ENCODE results near the gene NIPAL4. TPM values are rescaled to one million over a fixed set of nuclear protein-coding genes. Genes with fewer than 3 reads are reported as not detected.
A peak's percentile ranks its signal among the peaks of the same experiment; 100 is the strongest.
"Not testable (repeated sequence)": the region's sequence is repeated elsewhere in the genome, so short reads cannot be mapped to it uniquely, and the experiment has no call there.

NIPAL4 gene
- polyA plus RNA-seq (ENCODE audit: insufficient read length in 4 of 4): 1 to 10 TPM in 1 of 4 donors, under 1 TPM in 3; 0.22 to 1.8 (median 0.63) TPM

DNA sequence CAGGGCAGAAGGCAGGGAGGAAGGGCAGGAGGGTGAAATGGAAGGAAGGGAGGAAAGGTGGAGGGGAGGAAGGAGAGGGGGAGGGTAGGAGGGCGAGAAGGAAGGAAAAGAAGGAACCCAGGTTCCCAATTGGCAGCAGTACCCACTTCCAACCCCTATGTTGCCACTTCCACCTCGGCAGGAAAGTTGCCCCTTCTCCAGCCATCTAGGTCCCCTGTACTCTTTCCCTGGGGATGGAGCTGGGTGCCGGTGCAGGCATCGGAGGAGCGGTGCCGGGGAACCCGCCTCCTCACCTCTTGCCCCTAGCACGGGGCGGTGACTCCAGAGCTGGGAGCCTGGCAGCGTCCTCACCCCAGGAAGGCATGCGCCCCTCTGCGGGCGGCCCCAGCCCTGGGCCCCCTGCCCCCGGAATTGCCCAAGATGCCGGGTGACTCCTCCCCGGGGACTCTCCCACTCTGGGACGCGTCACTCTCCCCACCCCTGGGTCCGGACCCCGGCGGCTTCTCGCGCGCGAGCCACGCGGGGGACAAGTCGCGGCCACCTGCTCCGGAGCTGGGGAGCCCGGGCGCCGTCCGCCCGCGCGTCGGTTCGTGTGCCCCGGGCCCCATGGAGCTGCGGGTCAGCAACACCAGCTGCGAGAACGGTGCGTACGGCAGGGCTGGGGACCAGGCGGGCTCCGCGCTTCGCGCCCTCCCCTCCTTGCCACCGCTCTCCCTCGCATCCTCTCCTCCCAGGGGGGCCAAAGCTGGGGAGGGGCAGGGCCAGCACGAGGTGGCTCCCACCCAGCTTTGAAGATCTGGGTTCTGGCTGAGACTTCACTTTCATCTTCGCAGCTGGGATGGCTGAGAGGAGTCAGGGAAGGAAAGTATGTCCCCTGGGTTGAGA lies at the start of gene NIPAL4:
Gene NIPAL4 (plus strand): TSS at position 499 of the 885 bp plus-strand sequence. CDS start 108 bp downstream, at position 607.
- no peak for DNase-seq (ENCODE audit: low read depth in 4 of 4, low spot score in 3 of 4)

DNA sequence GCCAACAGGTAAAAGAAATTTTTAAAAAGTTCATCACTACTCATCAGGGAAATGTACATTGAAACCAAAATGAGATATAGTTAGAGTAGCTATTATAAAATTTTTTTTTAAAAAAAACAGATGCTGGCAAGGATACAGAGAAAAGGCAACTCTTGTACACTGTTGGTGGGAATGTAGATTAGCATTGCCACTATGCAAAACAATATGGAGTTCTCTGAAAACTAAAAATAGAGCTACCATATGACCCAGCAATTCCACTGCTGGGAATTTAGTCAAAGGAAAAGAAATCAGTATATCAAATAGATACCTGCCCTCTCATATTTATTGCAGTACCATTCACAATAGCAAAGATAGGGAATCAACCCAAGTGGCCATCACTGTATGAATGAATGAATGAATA lies 44.2 kb upstream of the NIPAL4 start:
- no peak for DNase-seq (ENCODE audit: low read depth in 4 of 4, low spot score in 3 of 4)

DNA sequence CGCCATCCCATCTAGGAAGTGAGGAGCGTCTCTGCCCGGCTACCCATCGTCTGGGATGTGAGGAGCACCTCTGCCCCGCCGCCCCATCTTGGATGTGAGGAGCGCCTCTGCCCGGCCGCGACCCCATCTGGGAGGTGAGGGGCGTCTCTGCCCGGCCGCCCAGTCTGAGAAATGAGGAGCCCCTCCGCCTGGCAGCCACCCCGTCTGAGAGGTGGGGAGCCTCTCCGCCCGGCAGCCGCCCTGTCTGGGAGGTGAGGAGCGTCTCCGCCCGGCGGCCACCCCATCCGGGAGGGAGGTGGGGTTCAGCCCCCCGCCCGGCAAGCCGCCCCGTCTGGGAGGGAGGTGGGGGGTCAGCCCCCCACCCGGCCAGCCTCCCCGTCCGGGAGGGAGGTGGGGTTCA lies 40.5 kb upstream of the NIPAL4 start:
- not testable (repeated sequence) for DNase-seq (ENCODE audit: low read depth in 4 of 4, low spot score in 3 of 4)

- not testable (repeated sequence) for DNase-seq (ENCODE audit: low read depth in 4 of 4, low spot score in 3 of 4)
These were observed 30.1 kb upstream of the NIPAL4 start for GRCh38 chr5:157429920-157430319.

GRCh38 chr5:157431544-157432200 lies 28.3 kb upstream of the NIPAL4 start:
- DNase-seq (ENCODE audit: low read depth in 4 of 4, low spot score in 3 of 4): peak in 1 of 4 donors; percentile 28

DNA sequence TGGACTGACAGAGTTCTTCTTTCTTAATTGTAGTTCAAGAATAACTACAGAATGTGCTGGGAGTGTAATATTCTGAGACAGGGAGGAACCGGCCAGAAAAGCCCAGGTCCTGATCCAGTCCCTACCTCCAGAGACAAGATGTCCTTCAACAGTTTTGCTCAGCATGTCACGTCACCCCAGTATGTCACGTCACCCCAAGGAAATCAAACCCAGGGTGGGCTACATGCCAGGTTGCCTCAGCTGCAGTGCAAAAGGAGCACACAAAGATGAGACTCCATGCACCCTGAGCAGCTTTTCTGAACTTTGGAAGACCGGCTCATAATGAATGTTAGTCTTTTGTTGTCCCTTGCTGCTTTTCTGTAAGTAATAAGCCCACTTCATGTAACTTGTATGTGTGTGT lies 25.9 kb upstream of the NIPAL4 start:
- no peak for DNase-seq (ENCODE audit: low read depth in 4 of 4, low spot score in 3 of 4)

GRCh38 chr5:157443041-157443549 lies 16.9 kb upstream of the NIPAL4 start:
- DNase-seq (ENCODE audit: low read depth in 4 of 4, low spot score in 3 of 4): no peak

DNA sequence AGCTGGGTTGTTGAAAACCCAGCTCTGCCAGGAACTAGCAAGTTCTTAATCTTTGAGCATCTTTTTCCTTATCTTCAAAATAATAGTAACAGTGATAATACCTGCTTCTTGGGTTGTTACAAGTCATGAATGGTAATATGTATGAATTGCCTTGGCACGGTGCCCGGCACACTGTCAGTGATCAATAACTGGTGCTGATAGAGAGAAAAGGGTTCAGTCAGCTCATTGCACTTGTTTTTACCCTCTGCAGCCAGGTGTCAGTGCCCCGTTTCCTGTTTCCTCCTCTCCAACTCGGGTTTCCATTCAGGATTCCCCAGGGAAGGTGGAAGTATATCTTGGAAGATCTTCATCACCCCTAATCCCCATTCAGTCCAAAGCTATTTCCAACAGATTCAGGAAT lies 15.8 kb upstream of the NIPAL4 start:
- DNase-seq (ENCODE audit: low read depth in 4 of 4, low spot score in 3 of 4): no peak

DNA sequence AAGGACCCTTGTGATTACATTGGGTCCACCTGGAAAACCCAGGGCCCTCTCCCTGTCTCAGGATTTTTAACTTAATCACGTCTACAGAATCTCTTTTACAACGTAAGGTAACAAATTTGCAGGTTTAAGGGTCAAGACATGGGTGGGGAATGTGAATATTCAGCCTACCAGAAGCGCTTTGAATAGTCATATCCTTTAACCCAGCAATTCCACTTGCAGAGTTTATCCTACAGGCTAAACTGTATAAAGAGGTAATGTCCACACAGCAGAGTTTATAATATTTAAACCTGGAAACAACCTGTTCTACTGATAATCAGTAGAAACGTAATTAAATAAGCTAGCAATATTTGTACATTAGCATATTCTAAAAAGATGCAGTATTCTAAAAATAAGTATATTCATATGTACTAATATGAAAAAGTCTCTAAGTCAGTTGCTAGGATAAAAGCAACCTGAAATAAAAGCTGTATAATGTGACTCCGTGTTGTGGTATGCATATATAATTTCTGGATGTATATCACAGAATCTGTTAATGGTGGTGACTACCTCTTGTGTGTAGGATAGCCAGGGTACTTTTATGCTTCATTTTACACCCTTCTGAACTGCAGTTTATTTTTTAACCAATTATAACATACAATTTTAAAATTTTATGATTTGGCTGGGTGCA lies 14.1 kb upstream of the NIPAL4 start:
- no peak for DNase-seq (ENCODE audit: low read depth in 4 of 4, low spot score in 3 of 4)

GRCh38 chr5:157446412-157446935 lies 13.5 kb upstream of the NIPAL4 start:
- no peak for DNase-seq (ENCODE audit: low read depth in 4 of 4, low spot score in 3 of 4)

DNA sequence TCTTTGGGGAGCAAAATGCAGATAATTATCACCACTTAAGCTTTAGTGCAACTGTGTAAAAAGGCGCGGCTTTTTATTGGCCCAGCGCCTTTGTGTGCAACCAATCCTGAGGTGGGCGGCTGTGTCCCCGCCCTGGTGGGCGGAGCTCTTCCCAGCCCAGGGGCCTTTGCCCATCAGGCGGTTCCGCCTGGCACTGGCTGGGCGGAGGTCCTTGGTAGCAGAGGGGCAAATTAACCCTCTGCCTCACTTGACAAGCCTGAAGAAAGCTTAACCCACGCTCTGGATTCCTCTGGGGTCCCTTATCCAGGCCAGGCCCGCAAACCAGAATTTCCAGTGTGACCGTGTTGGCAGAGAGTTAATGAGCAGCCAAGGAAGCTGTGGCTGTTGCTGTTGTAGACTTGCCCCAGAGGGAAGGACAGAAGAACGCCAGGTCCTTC lies 12.8 kb upstream of the NIPAL4 start:
- peak in 3 of 4 donors; percentile 33 to 56 (median 43) for DNase-seq (ENCODE audit: low read depth in 4 of 4, low spot score in 3 of 4)

DNA sequence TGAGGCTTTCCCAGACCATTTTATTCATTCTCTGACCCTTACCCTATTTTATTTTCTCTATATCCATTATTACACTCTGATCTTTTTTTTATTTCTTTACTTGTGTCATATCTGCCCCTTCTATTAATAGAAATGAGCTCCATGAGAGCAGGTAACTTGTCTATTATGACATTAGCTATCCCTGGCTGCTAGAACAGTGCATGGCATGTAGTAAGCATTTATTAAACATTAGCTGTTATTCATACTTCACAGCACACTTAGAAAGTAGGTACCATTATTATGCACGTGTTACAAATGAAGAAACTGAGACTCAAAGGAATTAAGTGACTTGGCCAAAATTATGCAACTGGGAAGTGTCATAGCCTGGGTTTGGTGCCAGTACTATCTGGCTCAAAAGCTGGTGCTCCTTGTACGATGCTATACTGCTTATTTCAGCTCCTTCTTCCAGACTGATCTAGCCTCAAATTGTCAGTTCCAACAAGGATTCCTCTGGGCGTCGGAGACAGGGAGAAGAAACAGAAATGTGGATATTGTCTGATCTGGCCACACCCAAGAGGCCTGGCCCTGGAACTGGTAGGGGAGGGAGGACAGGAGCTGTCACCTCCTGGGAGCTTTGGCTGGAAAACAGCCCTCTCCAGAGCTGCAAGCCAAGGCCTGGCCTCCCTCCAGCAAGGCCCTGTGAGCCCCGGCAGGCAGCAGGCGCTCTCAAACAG lies 10.8 kb upstream of the NIPAL4 start:
- DNase-seq (ENCODE audit: low read depth in 4 of 4, low spot score in 3 of 4): no peak

DNA sequence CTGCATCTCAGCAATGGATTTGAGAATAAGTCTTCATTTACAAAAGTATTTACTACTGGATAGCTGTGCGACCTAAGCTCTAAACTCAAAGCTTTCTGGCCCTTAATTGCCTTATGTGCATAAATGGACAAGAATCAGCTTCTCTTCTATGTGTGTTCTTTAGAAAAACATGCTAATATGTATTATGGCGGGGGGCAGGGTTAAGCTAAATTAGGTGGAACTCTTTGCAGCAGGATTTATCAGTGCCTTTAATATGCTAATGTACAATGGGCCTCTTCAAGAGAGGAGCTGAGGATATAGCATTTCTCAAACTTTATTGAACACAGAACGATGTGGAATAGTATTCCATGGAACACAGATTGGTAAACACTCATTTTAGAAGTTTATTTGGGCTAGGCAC lies 10.0 kb upstream of the NIPAL4 start:
- DNase-seq (ENCODE audit: low read depth in 4 of 4, low spot score in 3 of 4): no peak

GRCh38 chr5:157451806-157452205 lies 8.2 kb upstream of the NIPAL4 start:
- no peak for DNase-seq (ENCODE audit: low read depth in 4 of 4, low spot score in 3 of 4)

DNA sequence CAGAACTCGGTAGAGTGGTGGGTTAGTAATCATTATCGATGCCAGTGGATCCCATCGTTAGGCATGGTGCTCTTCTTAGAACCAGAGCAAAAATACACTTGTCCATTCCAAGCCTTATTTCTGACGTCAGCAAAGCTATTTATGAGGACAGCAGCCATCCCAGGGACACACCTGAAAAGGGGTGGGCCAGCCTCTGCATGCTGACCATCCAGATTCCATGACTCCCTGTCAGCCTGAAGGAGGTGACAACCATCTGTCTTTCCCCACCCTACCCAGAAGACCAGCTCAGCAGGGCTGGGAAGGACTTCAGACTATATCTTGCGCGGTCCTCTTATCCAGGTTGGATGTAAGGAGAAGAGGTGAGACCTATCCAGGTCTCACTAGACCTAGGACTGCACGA lies 5.7 kb upstream of the NIPAL4 start:
- DNase-seq (ENCODE audit: low read depth in 4 of 4, low spot score in 3 of 4): no peak

GRCh38 chr5:157455057-157455456 lies 5.0 kb upstream of the NIPAL4 start:
- no peak for DNase-seq (ENCODE audit: low read depth in 4 of 4, low spot score in 3 of 4)

DNA sequence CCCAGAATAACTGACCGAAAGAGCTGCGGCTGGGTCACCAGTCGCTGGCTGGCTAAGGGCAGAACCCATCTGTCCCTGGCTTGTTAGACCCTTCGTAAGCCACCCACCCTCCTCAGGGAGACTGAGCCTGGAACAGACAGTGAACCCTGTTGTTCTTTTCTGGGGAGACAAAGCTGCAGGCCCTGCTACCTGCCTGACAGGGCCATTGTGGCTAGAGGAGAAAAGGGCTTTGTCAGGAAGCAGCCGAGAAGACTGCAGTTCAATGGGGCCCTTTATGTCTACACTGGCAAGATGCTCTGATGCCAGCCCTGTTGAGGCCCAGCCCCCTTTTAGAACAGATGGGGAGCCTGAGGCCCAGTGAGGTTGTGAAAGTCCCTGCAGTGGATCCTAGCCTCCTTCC lies 3.7 kb upstream of the NIPAL4 start:
- DNase-seq (ENCODE audit: low read depth in 4 of 4, low spot score in 3 of 4): no peak

- DNase-seq (ENCODE audit: low read depth in 4 of 4, low spot score in 3 of 4): no peak
These were observed 2.6 kb upstream of the NIPAL4 start for GRCh38 chr5:157457391-157457790.

GRCh38 chr5:157458835-157459234 lies 1.2 kb upstream of the NIPAL4 start:
- DNase-seq (ENCODE audit: low read depth in 4 of 4, low spot score in 3 of 4): no peak
